Measurements from ENCODE around the gene RSL1D1.

RSL1D1 gene

DNA sequence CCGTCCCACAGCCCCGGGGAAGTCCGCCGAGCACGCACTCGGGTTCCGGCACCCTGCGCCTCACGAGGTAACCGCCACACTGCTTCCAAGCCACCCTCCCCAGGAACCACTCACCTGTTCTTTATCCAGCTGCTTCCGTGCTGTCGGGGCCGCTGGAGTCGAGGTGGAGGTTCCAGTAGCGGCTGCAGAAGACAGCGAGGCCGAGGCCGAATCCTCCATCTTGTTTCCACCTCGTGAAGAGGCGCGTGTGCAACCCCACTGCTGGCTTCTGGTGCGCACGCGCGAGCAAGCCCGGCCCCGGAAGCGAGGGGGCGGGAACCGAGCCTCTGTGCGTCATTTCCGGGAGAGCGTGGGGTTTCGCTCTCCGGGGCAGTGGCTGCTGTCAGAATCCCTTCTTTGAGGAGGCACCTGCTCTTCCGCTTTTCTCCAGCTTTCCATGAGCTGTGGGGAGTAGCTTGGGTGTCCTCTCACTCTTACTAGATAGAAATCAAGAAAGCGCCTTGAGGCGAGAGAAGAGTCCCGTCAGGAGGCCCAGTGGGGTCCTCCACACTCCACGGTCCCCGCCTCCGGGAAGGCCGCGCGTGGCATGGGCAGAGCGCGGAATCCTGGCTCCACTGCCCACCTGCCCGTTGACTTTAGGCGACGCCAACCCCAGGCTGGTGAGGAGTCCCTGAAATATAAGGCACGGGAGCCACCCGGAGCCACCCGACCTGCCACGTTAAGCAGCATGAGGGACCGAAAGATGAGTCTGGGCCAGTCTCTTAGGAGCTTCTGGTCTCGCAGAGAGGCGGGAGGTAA is at the start of gene RSL1D1:
Gene RSL1D1, minus strand, starts transcription at position 249 of the 798 bp plus-strand sequence. Its CDS starts 30 bp downstream, at position 219.
- DNase-seq = peak; percentile 29

- DNase-seq = no peak
Observed at GRCh38 chr16:11901091-11901490, 49.7 kb upstream of the RSL1D1 start.

GRCh38 chr16:11896486-11897176 is 45.3 kb upstream of the RSL1D1 start:
- DNase-seq = no peak

GRCh38 chr16:11893571-11893970 is 42.2 kb upstream of the RSL1D1 start:
- DNase-seq = no peak

GRCh38 chr16:11892761-11893160 is 41.4 kb upstream of the RSL1D1 start:
- DNase-seq = no peak

- no peak for DNase-seq
Observed at GRCh38 chr16:11890231-11890965, 39.1 kb upstream of the RSL1D1 start.

DNA sequence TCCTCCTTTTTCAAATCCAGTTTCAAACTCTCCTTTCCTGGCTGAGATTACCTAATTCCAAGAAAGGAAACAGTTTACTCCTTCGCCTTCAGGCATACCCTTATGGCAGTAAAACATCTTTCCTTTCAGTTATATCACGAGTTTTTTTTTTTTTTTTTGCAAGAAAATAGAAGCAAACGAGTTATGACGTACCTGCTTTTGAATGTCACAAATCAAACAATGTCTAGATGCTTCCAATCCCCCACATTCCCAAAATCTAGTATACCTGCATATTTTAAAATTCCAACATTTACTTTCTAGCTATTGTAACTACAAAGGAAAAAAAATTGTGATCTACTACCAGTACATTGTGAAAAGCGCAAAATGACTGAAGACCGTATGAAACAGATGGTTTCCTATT is 35.5 kb upstream of the RSL1D1 start:
- DNase-seq = no peak

GRCh38 chr16:11884035-11884434 is 32.7 kb upstream of the RSL1D1 start:
- no peak for DNase-seq

DNA sequence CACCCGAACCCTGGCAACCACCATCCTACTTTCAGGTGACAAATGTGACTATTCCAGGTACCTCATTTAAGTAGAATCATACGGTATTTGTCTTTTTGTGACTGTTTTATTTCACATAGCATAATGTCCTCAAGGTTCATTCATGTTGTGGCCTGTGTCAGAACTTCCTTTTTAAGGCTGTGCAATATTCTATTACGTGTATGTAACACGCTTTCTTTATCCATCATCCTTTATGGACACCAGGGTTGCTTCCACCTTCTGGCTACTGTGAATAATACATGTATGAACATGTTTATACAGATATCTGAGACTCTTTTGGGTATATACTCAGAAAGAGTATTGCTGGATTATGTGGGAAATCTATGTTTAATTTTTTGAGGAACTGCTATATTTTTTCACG is 28.7 kb upstream of the RSL1D1 start:
- no peak for DNase-seq

DNA sequence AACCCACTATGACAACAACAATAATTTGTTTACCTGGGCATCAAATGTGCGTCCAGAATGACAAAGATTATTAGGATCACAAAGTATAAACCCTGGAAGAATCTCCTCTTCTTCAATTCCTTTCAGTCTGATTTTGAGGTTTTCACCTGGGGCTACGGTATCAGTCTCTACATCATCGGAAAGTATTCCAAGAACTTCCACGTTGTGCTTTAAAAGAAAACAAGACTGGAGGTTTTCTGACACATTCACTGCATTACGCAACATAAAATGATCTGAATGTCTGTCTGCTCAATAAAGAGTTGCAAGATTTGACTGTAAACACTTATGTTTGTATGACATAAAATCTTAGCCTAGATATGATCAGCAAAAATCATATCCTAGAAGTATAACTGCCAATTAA is 26.0 kb upstream of the RSL1D1 start:
- DNase-seq = no peak

DNA sequence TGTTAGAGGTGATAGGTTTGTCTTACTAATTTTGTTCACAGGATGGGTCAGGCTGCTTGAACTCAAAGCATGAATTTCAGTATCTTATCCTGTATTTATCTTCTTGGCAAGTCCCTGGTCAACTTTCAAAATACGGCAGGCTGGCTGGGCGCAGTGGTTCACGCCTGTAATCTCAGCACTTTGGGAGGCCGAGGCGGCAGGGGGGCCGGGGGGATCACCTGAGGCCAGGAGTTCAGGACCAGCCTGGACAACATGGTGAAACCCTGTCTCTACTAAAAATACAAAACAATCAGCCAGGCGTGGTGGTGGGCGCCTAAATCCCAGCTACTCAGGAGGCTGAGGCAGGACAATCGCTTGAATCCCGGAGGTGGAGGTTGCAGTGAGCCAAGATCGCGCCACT is 25.0 kb upstream of the RSL1D1 start:
- no peak for DNase-seq

GRCh38 chr16:11875721-11876120 is 24.4 kb upstream of the RSL1D1 start:
- no peak for DNase-seq

GRCh38 chr16:11871193-11871592 is 19.9 kb upstream of the RSL1D1 start:
- DNase-seq = no peak

DNA sequence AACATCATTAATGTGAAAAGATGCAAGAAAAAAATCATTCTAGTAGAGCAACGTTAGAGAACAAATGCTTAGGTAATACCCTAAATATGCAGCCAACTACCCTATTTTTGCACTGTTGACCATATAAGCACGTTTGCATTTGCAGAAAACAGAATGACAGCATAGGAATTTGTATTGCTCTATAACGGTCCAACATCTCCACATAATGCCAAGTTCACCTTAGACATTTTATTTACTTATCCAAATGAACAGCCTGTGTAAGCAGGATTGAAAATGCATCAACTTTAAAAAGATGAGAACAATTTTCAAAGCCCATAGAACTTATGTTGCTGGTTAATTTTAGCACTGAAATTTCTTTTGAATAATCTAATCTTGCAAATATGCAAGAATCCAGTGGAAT is 19.1 kb upstream of the RSL1D1 start:
- DNase-seq = no peak

DNA sequence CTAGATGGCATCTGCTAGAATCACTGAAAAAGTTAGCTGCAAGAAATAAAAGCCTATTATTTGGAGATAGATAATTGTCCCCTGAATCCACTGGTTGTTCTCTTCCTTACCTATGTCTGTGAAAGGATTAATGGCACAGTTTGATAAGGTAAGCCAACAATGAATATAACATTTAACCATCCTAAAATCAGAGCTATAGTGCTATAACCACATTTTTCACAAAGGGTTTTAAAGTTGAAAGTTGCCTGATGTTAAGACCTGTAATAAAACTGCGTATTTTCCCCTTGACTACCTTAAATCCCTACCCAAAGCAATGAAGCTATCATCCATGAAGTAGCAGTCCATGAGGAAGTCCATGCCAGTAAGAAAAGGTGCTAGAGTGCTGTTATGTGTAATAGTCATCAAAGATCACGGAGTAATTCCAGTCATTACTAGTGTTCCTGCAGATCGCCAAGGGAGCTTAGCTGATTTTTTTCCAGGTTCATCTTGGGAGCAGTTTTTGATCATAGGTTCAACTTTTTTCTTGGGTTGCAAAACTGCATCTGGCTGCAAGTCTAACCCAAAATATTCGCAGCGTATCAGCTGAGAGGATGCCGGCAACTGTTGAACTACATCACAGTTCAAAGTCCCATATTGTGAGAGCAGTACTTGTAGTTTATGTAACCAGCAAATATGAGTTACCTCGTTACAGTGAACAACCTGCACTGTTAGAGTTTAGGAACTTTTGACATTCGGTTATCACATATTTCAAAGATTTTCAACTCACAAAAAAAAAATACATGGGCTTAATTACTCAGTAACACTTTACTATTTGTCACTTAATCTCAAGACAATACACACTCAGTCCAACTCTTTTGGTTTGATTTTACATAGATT is 18.2 kb upstream of the RSL1D1 start:
- no peak for DNase-seq

DNA sequence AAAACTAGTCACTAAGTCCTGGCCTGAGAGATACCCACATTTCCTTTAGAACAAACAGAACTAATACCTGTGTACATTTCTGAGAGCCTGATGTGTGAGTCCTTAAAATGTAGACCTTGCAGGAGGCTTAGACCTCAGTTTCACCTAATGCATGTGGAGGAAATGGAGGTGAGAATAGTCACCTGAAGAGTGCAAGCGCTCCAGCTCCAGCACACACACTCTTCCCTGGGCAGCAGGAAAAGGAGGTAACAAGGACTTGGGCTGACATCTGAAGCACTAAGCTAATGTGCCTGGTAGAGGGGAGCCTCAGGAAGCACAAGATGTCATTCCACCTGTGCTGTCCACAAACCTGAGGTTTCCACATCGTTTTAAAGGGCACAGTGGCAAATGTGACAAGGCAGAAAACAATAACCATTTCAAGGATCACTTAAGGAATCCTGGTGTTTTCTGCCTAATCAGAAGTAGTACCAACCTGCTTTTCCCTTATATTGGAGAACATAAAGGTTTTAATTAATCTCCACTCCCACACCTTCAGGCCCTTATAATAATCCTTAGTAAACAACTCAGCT is 17.2 kb upstream of the RSL1D1 start:
- DNase-seq = no peak

DNA sequence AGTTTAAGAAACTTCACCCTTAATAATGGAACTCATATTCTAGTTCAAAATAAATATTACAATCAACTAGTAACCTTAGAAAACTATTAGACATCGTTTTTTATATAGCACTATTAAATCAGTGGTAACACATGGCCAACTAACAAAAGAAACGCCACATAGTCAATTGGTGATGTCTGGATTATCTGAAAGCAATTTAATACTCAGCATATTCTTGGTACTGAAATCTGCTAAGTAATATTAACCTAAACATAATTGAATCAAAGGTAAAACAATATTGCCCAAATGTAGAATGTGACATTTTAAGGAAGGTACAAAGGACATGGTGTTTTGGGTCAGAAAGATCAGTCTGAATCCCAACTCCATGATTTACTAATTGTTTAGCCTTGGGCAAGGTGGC is 11.1 kb upstream of the RSL1D1 start:
- no peak for DNase-seq

- no peak for DNase-seq
Observed at GRCh38 chr16:11857161-11857560, 5.8 kb upstream of the RSL1D1 start.

GRCh38 chr16:11852092-11852809 is 909 bp upstream of the RSL1D1 start:
- DNase-seq = no peak

- no peak for DNase-seq
Observed at GRCh38 chr16:11848842-11849241, 2.5 kb downstream of the RSL1D1 start.

- DNase-seq = no peak
Observed at GRCh38 chr16:11844499-11844898, 6.8 kb downstream of the RSL1D1 start.

- DNase-seq = no peak
Observed at GRCh38 chr16:11843861-11844260, 7.5 kb downstream of the RSL1D1 start.
